Fibroblast of the aortic adventitia (primary cell): ENCODE data around the gene PLD5. TPM values are rescaled to one million over a fixed set of nuclear protein-coding genes. Genes with fewer than 3 reads are reported as not detected.

Experiments used
- DNase-seq: peaks from one replicate; pipeline ENCODE4 v3.0.0-alpha.2; 2010; ENCODE audit warnings: low read depth
- H3K4me3 ChIP-seq: 2 replicates; pipeline ENCODE4 v1.5.1; 2011; ENCODE audit warnings: low read depth, mild to moderate bottlenecking, control low read depth, low read length, moderate library complexity
- CTCF ChIP-seq: IDR thresholded peaks from 2 replicates; pipeline ENCODE4 v1.5.1; 2011; ENCODE audit warnings: mild to moderate bottlenecking, low read length, control low read depth, inconsistent platforms; ENCODE audit not compliant: insufficient read depth
- total RNA-seq: library from RNA; depleted of rRNA; stranded (reverse); fragments of >200 nt; gene quantifications from 2 replicates; pipeline ENCODE4 v1.2.3, GENCODE V29; 2012; ENCODE audit warnings: low replicate concordance

Gene PLD5
- under 0.01 TPM in 1 of 2 replicates, not detected in the other for total RNA-seq

- no peak for TF ChIP-seq CTCF
- peak within 1 kb of the TSS; percentile 39 for H3K4me3 ChIP-seq
- DNase-seq = no peak
These were observed at the start of gene PLD5 for GRCh38 chr1:242524571-242525359. Gene PLD5, minus strand, starts transcription at chr1:242524697.

GRCh38 chr1:242569867-242570266 is 45.4 kb upstream of the PLD5 start:
- DNase-seq = no peak
- no peak overlapping the region for H3K4me3 ChIP-seq
- no peak for TF ChIP-seq CTCF

GRCh38 chr1:242568666-242569065 is 44.2 kb upstream of the PLD5 start:
- no peak for TF ChIP-seq CTCF

GRCh38 chr1:242567596-242567995 is 43.1 kb upstream of the PLD5 start:
- no peak for TF ChIP-seq CTCF
- H3K4me3 ChIP-seq = no peak overlapping the region
- DNase-seq = no peak

More at GRCh38 chr1:242568666-242569065, 44.2 kb upstream of the PLD5 start:
- DNase-seq = no peak
- no peak overlapping the region for H3K4me3 ChIP-seq

- no peak for TF ChIP-seq CTCF
- no peak overlapping the region for H3K4me3 ChIP-seq
- DNase-seq = no peak
These were observed 32.3 kb upstream of the PLD5 start for GRCh38 chr1:242556759-242557158.

- no peak for TF ChIP-seq CTCF
- DNase-seq = no peak
- no peak overlapping the region for H3K4me3 ChIP-seq
These were observed 31.8 kb upstream of the PLD5 start for GRCh38 chr1:242556276-242556675.
